ENCODE results near the gene LBX1. TPM values are rescaled to one million over a fixed set of nuclear protein-coding genes. Genes with fewer than 3 reads are reported as not detected.

The LBX1 gene
- polyA plus RNA-seq (ENCODE audit: insufficient read depth in 1 of 5, insufficient read length in 5 of 5, low replicate concordance in 1 of 5) = 1 to 10 TPM in 1 of 5 donors, under 1 TPM in 4; 0.16 to 1.5 (median 0.40) TPM
- long read RNA-seq, donor 1, partial matches to known transcripts = 0 of 1 reads
- long read RNA-seq, donor 1, other reads (novel, unspliced or antisense) = 0 of 1 reads
- long read RNA-seq, donor 2 = 0 reads
- long read RNA-seq, donor 3 = 0 reads
- long read RNA-seq, donor 4 = 0 reads
- long read RNA-seq, donor 5 = 0 reads
- long read RNA-seq, donor 6 = 0 reads
- long read RNA-seq, donor 7 = 0 reads
- long read RNA-seq, donor 8 = 0 reads

- DNase-seq = no peak
These were observed at the start of gene LBX1 for GRCh38 chr10:101229266-101230182. TSS of gene LBX1 (minus strand) at chr10:101229463. CDS start at chr10:101228815, 648 bp downstream.

GRCh38 chr10:101273741-101274140 is 44.5 kb upstream of the LBX1 start:
- no peak for DNase-seq

- DNase-seq = no peak
These were observed 44.1 kb upstream of the LBX1 start for GRCh38 chr10:101273330-101273729.

- DNase-seq = no peak
These were observed 43.1 kb upstream of the LBX1 start for GRCh38 chr10:101272229-101272868.

GRCh38 chr10:101270763-101271162 is 41.5 kb upstream of the LBX1 start:
- DNase-seq = no peak

GRCh38 chr10:101267776-101268175 is 38.5 kb upstream of the LBX1 start:
- no peak for DNase-seq

- no peak for DNase-seq
These were observed 38.0 kb upstream of the LBX1 start for GRCh38 chr10:101267290-101267680.

- no peak for DNase-seq
These were observed 37.4 kb upstream of the LBX1 start for GRCh38 chr10:101266381-101267289.

GRCh38 chr10:101263150-101263752 is 34.0 kb upstream of the LBX1 start:
- peak; percentile 86 to 91 for DNase-seq

- DNase-seq = no peak
These were observed 32.9 kb upstream of the LBX1 start for GRCh38 chr10:101262147-101262546.

- DNase-seq = no peak
These were observed 32.4 kb upstream of the LBX1 start for GRCh38 chr10:101261702-101262101.

- DNase-seq = no peak
These were observed 31.7 kb upstream of the LBX1 start for GRCh38 chr10:101260764-101261481.

GRCh38 chr10:101258179-101258885 is 29.1 kb upstream of the LBX1 start:
- DNase-seq = no peak

- no peak for DNase-seq
These were observed 28.2 kb upstream of the LBX1 start for GRCh38 chr10:101257491-101257890.

- peak; percentile 42 to 55 for DNase-seq
These were observed 27.8 kb upstream of the LBX1 start for GRCh38 chr10:101257084-101257483.

- DNase-seq = no peak
These were observed 27.1 kb upstream of the LBX1 start for GRCh38 chr10:101256387-101256786.

GRCh38 chr10:101250136-101250535 is 20.9 kb upstream of the LBX1 start:
- DNase-seq = no peak

GRCh38 chr10:101249171-101249581 is 19.9 kb upstream of the LBX1 start:
- no peak for DNase-seq

GRCh38 chr10:101246639-101247038 is 17.4 kb upstream of the LBX1 start:
- DNase-seq = no peak

Measured in right lung (tissue), 10 donors.